Neural cell (in vitro differentiated cells): Measurements from ENCODE around the gene SMS. TPM values are rescaled to one million over a fixed set of nuclear protein-coding genes. Genes with fewer than 3 reads are reported as not detected.
A peak's percentile ranks its signal among the peaks of the same experiment; 100 is the strongest.

Source experiments
- H2AFZ ChIP-seq: fragments of 200-600, 300-800 bp; sonication (generic), shearing (Covaris generic); 2 replicates; pipeline ENCODE4 v1.6.0; 2014; ENCODE audit warnings: low read depth, mild to moderate bottlenecking, antibody characterized with exemption, low read length, moderate library complexity
- H3F3A ChIP-seq: fragments of 200-600 bp; shearing (Covaris generic); 2 replicates; pipeline ENCODE4 v1.6.1; 2016; ENCODE audit warnings: mild to moderate bottlenecking, moderate library complexity, mixed read lengths, antibody characterized with exemption, low read length; ENCODE audit not compliant: insufficient read depth, poor library complexity, severe bottlenecking
- H3K27ac ChIP-seq: fragments of 200-600, 300-800 bp; sonication (generic), shearing (Covaris generic); 2 replicates; pipeline ENCODE4 v1.5.1; 2014; ENCODE audit warnings: mild to moderate bottlenecking, low read length, moderate library complexity
- H3K27me3 ChIP-seq: fragments of 300-800, 200-600 bp; sonication (generic), shearing (Covaris generic); 2 replicates; pipeline ENCODE4 v1.6.0; 2014; ENCODE audit warnings: mild to moderate bottlenecking, low read depth, low read length, moderate library complexity; ENCODE audit not compliant: insufficient read depth
- H3K36me3 ChIP-seq: fragments of 300-800, 200-600 bp; sonication (generic), shearing (Covaris generic); 2 replicates; pipeline ENCODE4 v1.5.1; 2014; ENCODE audit warnings: mild to moderate bottlenecking, antibody characterized with exemption, low read length, moderate library complexity; ENCODE audit not compliant: insufficient read depth
- H3K4me2 ChIP-seq: fragments of 300-800, 200-600 bp; sonication (generic), shearing (Covaris generic); 2 replicates; pipeline ENCODE4 v1.6.0; 2014; ENCODE audit warnings: mild to moderate bottlenecking, low read length
- H3K4me3 ChIP-seq: fragments of 300-800, 200-600 bp; sonication (generic), shearing (Covaris generic); 2 replicates; pipeline ENCODE4 v1.5.1; 2014; ENCODE audit warnings: mild to moderate bottlenecking, low read length, moderate library complexity
- H3K79me2 ChIP-seq: fragments of 200-600 bp; shearing (Covaris generic); replicated peaks from 2 replicates; pipeline ENCODE4 v1.6.0; 2014; ENCODE audit warnings: mild to moderate bottlenecking, low read length, moderate library complexity; ENCODE audit not compliant: insufficient read depth
- H3K9ac ChIP-seq: fragments of 300-800, 200-600 bp; sonication (generic), shearing (Covaris generic); 2 replicates; pipeline ENCODE4 v1.6.1; 2016; ENCODE audit warnings: mild to moderate bottlenecking, low read length, mixed read lengths
- H3K9me2 ChIP-seq: fragments of 200-600 bp; shearing (Covaris generic); 2 replicates; pipeline ENCODE4 v1.6.1; 2016; ENCODE audit warnings: mild to moderate bottlenecking, low read length, mixed read lengths; ENCODE audit not compliant: insufficient read depth
- H3K9me3 ChIP-seq: fragments of 200-600, 300-800 bp; sonication (generic), shearing (Covaris generic); 2 replicates; pipeline ENCODE4 v1.6.1; 2016; ENCODE audit warnings: mild to moderate bottlenecking, mixed run types, low read length, moderate library complexity, mixed read lengths
- H4K20me1 ChIP-seq: fragments of 200-600 bp; shearing (Covaris generic); 2 replicates; pipeline ENCODE4 v1.6.1; 2016; ENCODE audit warnings: mild to moderate bottlenecking, mixed run types; ENCODE audit not compliant: insufficient read depth
- EP300 ChIP-seq: fragments of 450-650 bp; conservative IDR thresholded peaks from 2 replicates; pipeline ENCODE4 v1.6.1; 2014; ENCODE audit warnings: antibody characterized with exemption, mild to moderate bottlenecking, moderate library complexity; ENCODE audit not compliant: poor library complexity, severe bottlenecking
- EZH2 ChIP-seq: fragments of 200-600, 300-800 bp; shearing (Covaris generic), sonication (generic); IDR thresholded peaks from 2 replicates; pipeline ENCODE4 v1.6.1; 2014; ENCODE audit warnings: antibody characterized with exemption, low read length, borderline replicate concordance, mild to moderate bottlenecking; ENCODE audit not compliant: insufficient read depth, poor library complexity, severe bottlenecking
- MXI1 ChIP-seq: fragments of 450-650 bp; conservative IDR thresholded peaks from 2 replicates; pipeline ENCODE4 v1.6.1; 2014; ENCODE audit warnings: antibody characterized with exemption, mild to moderate bottlenecking; ENCODE audit not compliant: poor library complexity, severe bottlenecking
- POLR2AphosphoS5 ChIP-seq: IDR thresholded peaks from 2 replicates; pipeline ENCODE4 v1.6.1; 2012
- RAD21 ChIP-seq: fragments of 450-650 bp; conservative IDR thresholded peaks from 2 replicates; pipeline ENCODE4 v1.6.1; 2014; ENCODE audit warnings: antibody characterized with exemption, mild to moderate bottlenecking, moderate library complexity
- SMC3 ChIP-seq: fragments of 450-650 bp; conservative IDR thresholded peaks from 2 replicates; pipeline ENCODE4 v1.6.1; 2014; ENCODE audit warnings: antibody characterized with exemption, mild to moderate bottlenecking, moderate library complexity; ENCODE audit not compliant: poor library complexity
- TAF1 ChIP-seq: IDR thresholded peaks from 2 replicates; pipeline ENCODE4 v1.6.1; 2012; ENCODE audit warnings: low read depth
- polyA plus RNA-seq: library from polyadenylated mRNA; depleted of rRNA; stranded (reverse); fragments of >200 nt; gene quantifications from 2 replicates; pipeline ENCODE4 v1.2.3, GENCODE V29; 2014
- TF ChIP-seq, protein P1 (sequence below): fragments of 450-650 bp; IDR thresholded peaks from 2 replicates; pipeline ENCODE4 v1.5.1; 2014; ENCODE audit warnings: antibody characterized with exemption, mild to moderate bottlenecking, moderate library complexity; ENCODE audit not compliant: poor library complexity, severe bottlenecking
- TF ChIP-seq, protein P2 (sequence below): IDR thresholded peaks from 2 replicates; pipeline ENCODE4 v1.6.1; 2012; ENCODE audit warnings: borderline replicate concordance

SMS gene
- polyA plus RNA-seq, 1 donor from 2014 or later: 101 TPM

DNA sequence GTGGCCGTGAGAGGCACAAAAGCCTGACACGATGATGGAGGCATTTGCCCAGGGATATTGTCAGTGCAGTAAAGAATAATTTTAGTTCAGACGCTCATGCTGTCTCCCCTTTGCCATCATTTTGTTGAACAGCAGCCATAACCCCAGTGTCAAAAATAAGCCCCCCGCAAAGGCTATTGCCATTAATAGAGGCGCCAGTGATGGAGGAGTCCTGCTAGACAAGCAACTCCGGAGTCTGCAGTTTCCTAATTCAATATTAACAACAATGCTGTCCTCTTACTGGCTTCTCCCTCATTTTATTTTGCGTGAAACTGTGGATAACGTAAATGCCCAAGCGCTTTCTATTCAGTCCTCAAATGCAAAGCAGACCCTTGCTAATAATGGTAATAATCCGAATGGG, 603 bp upstream of the SMS start:
- Histone ChIP-seq H3K27ac (peak overlapping the region; percentile 57), H3F3A (no peaks in the 10 kb centered on the region), H3K9ac (peak overlapping the region; percentile 65), H3K4me3 (peak overlapping the region; percentile 60), H2AFZ (peak overlapping the region; percentile 33), H3K9me2 (no peaks in the 10 kb centered on the region), H3K36me3 (no peaks in the 10 kb centered on the region), H3K4me2 (no peak overlapping the region), H3K27me3 (no peaks in the 10 kb centered on the region), H4K20me1 (no peaks in the 10 kb centered on the region), H3K79me2 (peaks cover 16% of the 10 kb centered on the region), H3K9me3 (no peaks in the 10 kb centered on the region)
- no peak for TF ChIP-seq EZH2
- TF ChIP-seq, protein P1, sequence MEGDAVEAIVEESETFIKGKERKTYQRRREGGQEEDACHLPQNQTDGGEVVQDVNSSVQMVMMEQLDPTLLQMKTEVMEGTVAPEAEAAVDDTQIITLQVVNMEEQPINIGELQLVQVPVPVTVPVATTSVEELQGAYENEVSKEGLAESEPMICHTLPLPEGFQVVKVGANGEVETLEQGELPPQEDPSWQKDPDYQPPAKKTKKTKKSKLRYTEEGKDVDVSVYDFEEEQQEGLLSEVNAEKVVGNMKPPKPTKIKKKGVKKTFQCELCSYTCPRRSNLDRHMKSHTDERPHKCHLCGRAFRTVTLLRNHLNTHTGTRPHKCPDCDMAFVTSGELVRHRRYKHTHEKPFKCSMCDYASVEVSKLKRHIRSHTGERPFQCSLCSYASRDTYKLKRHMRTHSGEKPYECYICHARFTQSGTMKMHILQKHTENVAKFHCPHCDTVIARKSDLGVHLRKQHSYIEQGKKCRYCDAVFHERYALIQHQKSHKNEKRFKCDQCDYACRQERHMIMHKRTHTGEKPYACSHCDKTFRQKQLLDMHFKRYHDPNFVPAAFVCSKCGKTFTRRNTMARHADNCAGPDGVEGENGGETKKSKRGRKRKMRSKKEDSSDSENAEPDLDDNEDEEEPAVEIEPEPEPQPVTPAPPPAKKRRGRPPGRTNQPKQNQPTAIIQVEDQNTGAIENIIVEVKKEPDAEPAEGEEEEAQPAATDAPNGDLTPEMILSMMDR: no peak
- no peak for TF ChIP-seq MXI1
- no peak for TF ChIP-seq POLR2AphosphoS5
- TF ChIP-seq EP300: no peak
- no peak for TF ChIP-seq SMC3
- no peak for TF ChIP-seq TAF1
- TF ChIP-seq RAD21: no peak
- TF ChIP-seq, protein P2, sequence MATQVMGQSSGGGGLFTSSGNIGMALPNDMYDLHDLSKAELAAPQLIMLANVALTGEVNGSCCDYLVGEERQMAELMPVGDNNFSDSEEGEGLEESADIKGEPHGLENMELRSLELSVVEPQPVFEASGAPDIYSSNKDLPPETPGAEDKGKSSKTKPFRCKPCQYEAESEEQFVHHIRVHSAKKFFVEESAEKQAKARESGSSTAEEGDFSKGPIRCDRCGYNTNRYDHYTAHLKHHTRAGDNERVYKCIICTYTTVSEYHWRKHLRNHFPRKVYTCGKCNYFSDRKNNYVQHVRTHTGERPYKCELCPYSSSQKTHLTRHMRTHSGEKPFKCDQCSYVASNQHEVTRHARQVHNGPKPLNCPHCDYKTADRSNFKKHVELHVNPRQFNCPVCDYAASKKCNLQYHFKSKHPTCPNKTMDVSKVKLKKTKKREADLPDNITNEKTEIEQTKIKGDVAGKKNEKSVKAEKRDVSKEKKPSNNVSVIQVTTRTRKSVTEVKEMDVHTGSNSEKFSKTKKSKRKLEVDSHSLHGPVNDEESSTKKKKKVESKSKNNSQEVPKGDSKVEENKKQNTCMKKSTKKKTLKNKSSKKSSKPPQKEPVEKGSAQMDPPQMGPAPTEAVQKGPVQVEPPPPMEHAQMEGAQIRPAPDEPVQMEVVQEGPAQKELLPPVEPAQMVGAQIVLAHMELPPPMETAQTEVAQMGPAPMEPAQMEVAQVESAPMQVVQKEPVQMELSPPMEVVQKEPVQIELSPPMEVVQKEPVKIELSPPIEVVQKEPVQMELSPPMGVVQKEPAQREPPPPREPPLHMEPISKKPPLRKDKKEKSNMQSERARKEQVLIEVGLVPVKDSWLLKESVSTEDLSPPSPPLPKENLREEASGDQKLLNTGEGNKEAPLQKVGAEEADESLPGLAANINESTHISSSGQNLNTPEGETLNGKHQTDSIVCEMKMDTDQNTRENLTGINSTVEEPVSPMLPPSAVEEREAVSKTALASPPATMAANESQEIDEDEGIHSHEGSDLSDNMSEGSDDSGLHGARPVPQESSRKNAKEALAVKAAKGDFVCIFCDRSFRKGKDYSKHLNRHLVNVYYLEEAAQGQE: no peak

DNA sequence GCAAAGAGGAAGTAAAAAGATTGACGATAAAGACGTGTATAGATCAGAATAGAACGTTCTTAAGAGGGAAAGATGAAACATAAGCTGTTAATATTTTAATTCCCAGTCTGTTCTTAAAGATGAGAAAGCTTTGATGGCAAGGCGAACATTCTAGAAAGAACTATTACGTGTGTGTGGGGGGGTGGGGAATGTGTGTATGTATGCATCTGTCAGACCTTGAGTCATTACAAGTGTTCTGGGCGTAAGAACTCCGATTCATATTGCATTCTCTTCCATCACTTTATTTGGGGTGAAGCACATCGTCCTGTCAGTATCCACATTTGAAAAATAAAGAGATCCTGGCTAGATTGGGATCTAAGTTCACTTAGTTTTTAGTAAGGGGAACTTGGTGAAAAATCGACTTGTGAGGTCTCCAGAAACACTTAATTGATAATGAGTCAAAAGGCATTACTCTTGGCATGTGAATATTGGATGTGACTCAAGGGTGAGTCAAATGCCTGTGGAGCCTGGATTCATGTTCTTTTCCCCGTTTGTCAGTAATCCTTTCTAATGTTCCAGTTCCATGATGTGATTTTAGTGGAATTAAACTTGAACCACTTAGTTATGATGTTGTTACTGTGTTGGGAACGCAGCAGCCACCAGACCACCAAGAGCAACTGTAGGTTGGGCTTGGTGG, 3.1 kb downstream of the SMS start:
- H3K9ac ChIP-seq: no peak overlapping the region
- H3K4me3 ChIP-seq: no peak overlapping the region
- no peak overlapping the region for H3K27ac ChIP-seq
- no peaks in the 10 kb centered on the region for H3K27me3 ChIP-seq
- no peak overlapping the region for H2AFZ ChIP-seq
- H3K79me2 ChIP-seq: peaks cover 18% of the 10 kb centered on the region
- TF ChIP-seq EP300: no peak
- TF ChIP-seq EZH2: no peak
- no peak for TF ChIP-seq POLR2AphosphoS5
- TF ChIP-seq MXI1: no peak
- TF ChIP-seq SMC3: no peak
- TF ChIP-seq, protein P1: no peak
- TF ChIP-seq RAD21: no peak
- H4K20me1 ChIP-seq: no peaks in the 10 kb centered on the region
- no peak overlapping the region for H3K4me2 ChIP-seq
- H3K9me3 ChIP-seq: no peaks in the 10 kb centered on the region
- no peaks in the 10 kb centered on the region for H3K36me3 ChIP-seq
- no peaks in the 10 kb centered on the region for H3F3A ChIP-seq
- no peaks in the 10 kb centered on the region for H3K9me2 ChIP-seq
